ENCODE results near the gene RASA4. TPM values are rescaled to one million over a fixed set of nuclear protein-coding genes. Genes with fewer than 3 reads are reported as not detected.
"Not testable (repeated sequence)": the region's sequence is repeated elsewhere in the genome, so short reads cannot be mapped to it uniquely, and the experiment has no call there.

The RASA4 gene
- total RNA-seq, 1 experiment from 2014 or later, result 7.1 TPM

- in situ Hi-C loops (cut with HindIII; ENCODE audit: low pct_unique_long_range_greater_than_20kb, low sequenced_read_pairs); H3K27ac ChIP-seq (ENCODE audit: low read length); H3K4me3 ChIP-seq (ENCODE audit: low read depth in 2 of 2, low read length in 2 of 2); DNase-seq (ENCODE audit: low read depth, low spot score); CTCF ChIA-PET; H3K4me1 ChIP-seq (ENCODE audit: control insufficient read depth, insufficient read depth, low read length); POLR2A ChIA-PET; H3K9me3 ChIP-seq (ENCODE audit: control insufficient read depth, insufficient read depth, low read depth, low read length); H3K36me3 ChIP-seq (ENCODE audit: control insufficient read depth, insufficient read depth, low read length); intact Hi-C loops (cut with micrococcal nuclease; ENCODE audit: unreplicated experiment); H3K27me3 ChIP-seq (ENCODE audit: control insufficient read depth, insufficient read depth, low read length); BruUV-seq (replicated peaks): not testable (repeated sequence)
- peak; percentile 83 for ATAC-seq
Measured at GRCh38 chr7:102604431-102605145, 12.0 kb downstream of the RASA4 start.

GRCh38 chr7:102602317-102602716 lies 14.2 kb downstream of the RASA4 start:
- DNase-seq (ENCODE audit: low read depth, low spot score); BruUV-seq (replicated peaks); CTCF ChIA-PET; H3K36me3 ChIP-seq (ENCODE audit: control insufficient read depth, insufficient read depth, low read length); intact Hi-C loops (cut with micrococcal nuclease; ENCODE audit: unreplicated experiment); POLR2A ChIA-PET; H3K27me3 ChIP-seq (ENCODE audit: control insufficient read depth, insufficient read depth, low read length); H3K4me3 ChIP-seq (ENCODE audit: low read depth in 2 of 2, low read length in 2 of 2); ATAC-seq; in situ Hi-C loops (cut with HindIII; ENCODE audit: low pct_unique_long_range_greater_than_20kb, low sequenced_read_pairs); H3K27ac ChIP-seq (ENCODE audit: low read length); H3K9me3 ChIP-seq (ENCODE audit: control insufficient read depth, insufficient read depth, low read depth, low read length); H3K4me1 ChIP-seq (ENCODE audit: control insufficient read depth, insufficient read depth, low read length): not testable (repeated sequence)

GRCh38 chr7:102599699-102600098 lies 16.9 kb downstream of the RASA4 start:
- ATAC-seq; H3K9me3 ChIP-seq (ENCODE audit: control insufficient read depth, insufficient read depth, low read depth, low read length); H3K4me1 ChIP-seq (ENCODE audit: control insufficient read depth, insufficient read depth, low read length); H3K27ac ChIP-seq (ENCODE audit: low read length); BruUV-seq (replicated peaks); CTCF ChIA-PET; H3K27me3 ChIP-seq (ENCODE audit: control insufficient read depth, insufficient read depth, low read length); intact Hi-C loops (cut with micrococcal nuclease; ENCODE audit: unreplicated experiment); H3K36me3 ChIP-seq (ENCODE audit: control insufficient read depth, insufficient read depth, low read length); POLR2A ChIA-PET; in situ Hi-C loops (cut with HindIII; ENCODE audit: low pct_unique_long_range_greater_than_20kb, low sequenced_read_pairs); H3K4me3 ChIP-seq (ENCODE audit: low read depth in 2 of 2, low read length in 2 of 2); DNase-seq (ENCODE audit: low read depth, low spot score): not testable (repeated sequence)

- H3K27ac ChIP-seq (ENCODE audit: low read length); in situ Hi-C loops (cut with HindIII; ENCODE audit: low pct_unique_long_range_greater_than_20kb, low sequenced_read_pairs); H3K27me3 ChIP-seq (ENCODE audit: control insufficient read depth, insufficient read depth, low read length); H3K9me3 ChIP-seq (ENCODE audit: control insufficient read depth, insufficient read depth, low read depth, low read length); BruUV-seq (replicated peaks); CTCF ChIA-PET; POLR2A ChIA-PET; H3K4me3 ChIP-seq (ENCODE audit: low read depth in 2 of 2, low read length in 2 of 2); intact Hi-C loops (cut with micrococcal nuclease; ENCODE audit: unreplicated experiment); H3K4me1 ChIP-seq (ENCODE audit: control insufficient read depth, insufficient read depth, low read length); H3K36me3 ChIP-seq (ENCODE audit: control insufficient read depth, insufficient read depth, low read length); DNase-seq (ENCODE audit: low read depth, low spot score); ATAC-seq: not testable (repeated sequence)
Measured at GRCh38 chr7:102596036-102596435, 20.5 kb downstream of the RASA4 start.

- POLR2A ChIA-PET; BruUV-seq (replicated peaks); intact Hi-C loops (cut with micrococcal nuclease; ENCODE audit: unreplicated experiment); H3K27me3 ChIP-seq (ENCODE audit: control insufficient read depth, insufficient read depth, low read length); H3K9me3 ChIP-seq (ENCODE audit: control insufficient read depth, insufficient read depth, low read depth, low read length); CTCF ChIA-PET; in situ Hi-C loops (cut with HindIII; ENCODE audit: low pct_unique_long_range_greater_than_20kb, low sequenced_read_pairs); DNase-seq (ENCODE audit: low read depth, low spot score); H3K27ac ChIP-seq (ENCODE audit: low read length); H3K4me3 ChIP-seq (ENCODE audit: low read depth in 2 of 2, low read length in 2 of 2); H3K36me3 ChIP-seq (ENCODE audit: control insufficient read depth, insufficient read depth, low read length); H3K4me1 ChIP-seq (ENCODE audit: control insufficient read depth, insufficient read depth, low read length): not testable (repeated sequence)
- peak; percentile 14 for ATAC-seq
Measured at GRCh38 chr7:102593637-102594334, 22.8 kb downstream of the RASA4 start.

GRCh38 chr7:102592477-102593019 lies 24.0 kb downstream of the RASA4 start:
- H3K27ac ChIP-seq (ENCODE audit: low read length); CTCF ChIA-PET; H3K9me3 ChIP-seq (ENCODE audit: control insufficient read depth, insufficient read depth, low read depth, low read length); intact Hi-C loops (cut with micrococcal nuclease; ENCODE audit: unreplicated experiment); POLR2A ChIA-PET; BruUV-seq (replicated peaks); H3K27me3 ChIP-seq (ENCODE audit: control insufficient read depth, insufficient read depth, low read length); in situ Hi-C loops (cut with HindIII; ENCODE audit: low pct_unique_long_range_greater_than_20kb, low sequenced_read_pairs); H3K4me3 ChIP-seq (ENCODE audit: low read depth in 2 of 2, low read length in 2 of 2); DNase-seq (ENCODE audit: low read depth, low spot score); H3K36me3 ChIP-seq (ENCODE audit: control insufficient read depth, insufficient read depth, low read length); H3K4me1 ChIP-seq (ENCODE audit: control insufficient read depth, insufficient read depth, low read length): not testable (repeated sequence)
- ATAC-seq, result peak; percentile 65

GRCh38 chr7:102589857-102590256 lies 26.7 kb downstream of the RASA4 start:
- intact Hi-C loops (cut with micrococcal nuclease; ENCODE audit: unreplicated experiment); H3K27me3 ChIP-seq (ENCODE audit: control insufficient read depth, insufficient read depth, low read length); H3K4me3 ChIP-seq (ENCODE audit: low read depth in 2 of 2, low read length in 2 of 2); H3K27ac ChIP-seq (ENCODE audit: low read length); in situ Hi-C loops (cut with HindIII; ENCODE audit: low pct_unique_long_range_greater_than_20kb, low sequenced_read_pairs); H3K36me3 ChIP-seq (ENCODE audit: control insufficient read depth, insufficient read depth, low read length); H3K9me3 ChIP-seq (ENCODE audit: control insufficient read depth, insufficient read depth, low read depth, low read length); CTCF ChIA-PET; H3K4me1 ChIP-seq (ENCODE audit: control insufficient read depth, insufficient read depth, low read length); POLR2A ChIA-PET; BruUV-seq (replicated peaks); DNase-seq (ENCODE audit: low read depth, low spot score): not testable (repeated sequence)
- peak; percentile 88 for ATAC-seq
